ENCODE measurements around the gene HSPB2.
A peak's percentile ranks its signal among the peaks of the same experiment; 100 is the strongest.
"Not testable (repeated sequence)": the region's sequence is repeated elsewhere in the genome, so short reads cannot be mapped to it uniquely, and the experiment has no call there.

HSPB2 gene, protein sequence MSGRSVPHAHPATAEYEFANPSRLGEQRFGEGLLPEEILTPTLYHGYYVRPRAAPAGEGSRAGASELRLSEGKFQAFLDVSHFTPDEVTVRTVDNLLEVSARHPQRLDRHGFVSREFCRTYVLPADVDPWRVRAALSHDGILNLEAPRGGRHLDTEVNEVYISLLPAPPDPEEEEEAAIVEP

DNA sequence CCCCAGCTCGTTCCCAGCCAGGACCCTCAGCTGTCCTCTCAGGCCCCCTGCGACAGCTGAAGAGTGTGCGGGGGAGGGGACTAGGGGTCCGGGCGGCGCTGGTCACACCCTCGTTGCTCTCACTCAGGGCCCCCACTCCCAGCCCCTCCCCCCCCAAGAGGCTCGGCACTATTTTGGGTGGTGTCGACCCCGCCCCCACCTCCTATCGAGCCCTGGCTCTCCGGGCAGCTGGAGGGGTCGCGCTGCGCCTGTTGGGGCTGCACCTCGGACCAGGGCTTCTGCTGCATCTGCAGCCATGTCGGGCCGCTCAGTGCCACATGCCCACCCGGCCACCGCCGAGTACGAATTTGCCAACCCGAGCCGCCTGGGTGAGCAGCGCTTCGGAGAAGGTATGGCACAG is at the start of gene HSPB2:
Gene HSPB2, plus strand, starts transcription at position 200 of the 400 bp plus-strand sequence. Its CDS starts 96 bp downstream, at position 296.
- DNase-seq (ENCODE audit: low read depth): no peak

DNA sequence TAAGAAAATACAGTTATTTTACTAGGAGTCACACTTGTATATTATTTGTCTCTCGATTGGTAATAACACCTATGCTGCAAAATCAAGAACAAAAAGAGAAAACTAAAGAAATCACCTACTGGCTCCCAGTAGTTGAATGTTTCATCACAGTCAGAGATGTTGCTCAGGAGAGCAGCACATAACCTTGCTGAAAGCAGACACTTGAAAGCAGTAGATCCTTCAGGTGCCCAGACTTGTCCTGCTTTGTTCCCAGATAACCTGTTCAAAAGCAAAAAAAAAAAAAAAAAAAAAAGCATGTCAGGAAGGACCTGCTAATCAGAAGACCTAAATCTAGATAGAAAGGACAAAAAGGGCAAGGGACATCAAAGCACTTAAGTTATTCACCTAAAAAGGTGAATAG is 42.4 kb upstream of the HSPB2 start:
- no peak for DNase-seq (ENCODE audit: low read depth)

DNA sequence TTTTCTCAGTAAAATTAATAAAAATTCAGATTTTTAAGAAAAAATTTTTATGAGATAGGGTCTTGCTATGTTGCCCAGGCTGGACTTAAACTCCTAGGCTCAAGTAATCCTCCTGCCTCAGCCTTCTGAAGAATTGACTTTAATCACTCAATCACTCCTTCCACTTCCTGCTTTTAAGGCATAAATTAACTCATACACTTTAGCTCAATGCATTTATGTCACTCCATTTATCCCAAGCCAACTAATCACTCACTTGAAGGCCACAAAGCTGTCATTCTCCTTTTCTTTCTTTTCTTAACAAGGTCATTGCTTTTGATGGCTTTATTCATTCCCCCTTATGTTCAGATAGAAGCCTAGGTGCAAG is 42.0 kb upstream of the HSPB2 start:
- no peak for DNase-seq (ENCODE audit: low read depth)

DNA sequence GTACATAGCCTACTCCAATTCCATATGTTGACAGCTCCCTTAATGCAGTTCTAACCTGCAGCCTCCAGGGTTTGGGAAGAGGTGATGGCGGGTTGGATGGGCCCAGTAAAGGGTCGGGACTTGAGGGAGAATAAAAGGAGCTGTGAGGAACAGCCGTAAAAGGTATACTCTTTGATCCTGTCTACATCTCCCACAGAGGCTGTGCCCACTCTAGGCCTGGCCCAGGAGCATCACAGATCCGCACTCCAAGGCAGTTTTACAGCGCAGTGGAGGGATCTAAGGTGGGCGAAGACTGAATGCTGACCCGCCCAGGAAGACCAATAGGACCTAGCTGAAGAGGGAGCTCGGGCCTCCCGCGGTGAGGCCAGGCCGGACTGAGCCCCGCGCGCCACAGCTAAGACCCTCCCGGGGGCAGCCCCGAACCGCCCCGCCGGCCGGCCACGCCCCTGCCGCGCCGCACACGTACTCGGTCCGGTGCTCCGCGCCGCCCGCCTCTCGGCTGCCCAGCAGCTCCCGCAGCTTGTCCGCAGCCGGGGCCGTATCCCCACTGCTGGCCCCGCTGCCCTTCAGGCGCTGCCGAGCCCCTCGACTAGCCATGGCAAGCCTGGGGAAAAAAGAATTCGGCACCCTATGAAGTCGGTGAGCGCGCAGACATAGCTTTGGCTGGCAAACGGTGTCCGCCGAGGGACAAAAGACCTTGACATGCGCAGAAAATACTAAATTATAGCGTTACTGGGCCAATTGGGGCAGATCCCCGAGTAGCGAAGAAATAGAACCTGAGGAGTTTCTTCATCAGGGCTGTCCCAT is 41.4 kb upstream of the HSPB2 start, which contains the start of gene ALG9:
Gene ALG9, minus strand, starts transcription at position 696 of the 807 bp plus-strand sequence. Its CDS starts 99 bp downstream, at position 597.
- DNase-seq (ENCODE audit: low read depth): peak; percentile 77

DNA sequence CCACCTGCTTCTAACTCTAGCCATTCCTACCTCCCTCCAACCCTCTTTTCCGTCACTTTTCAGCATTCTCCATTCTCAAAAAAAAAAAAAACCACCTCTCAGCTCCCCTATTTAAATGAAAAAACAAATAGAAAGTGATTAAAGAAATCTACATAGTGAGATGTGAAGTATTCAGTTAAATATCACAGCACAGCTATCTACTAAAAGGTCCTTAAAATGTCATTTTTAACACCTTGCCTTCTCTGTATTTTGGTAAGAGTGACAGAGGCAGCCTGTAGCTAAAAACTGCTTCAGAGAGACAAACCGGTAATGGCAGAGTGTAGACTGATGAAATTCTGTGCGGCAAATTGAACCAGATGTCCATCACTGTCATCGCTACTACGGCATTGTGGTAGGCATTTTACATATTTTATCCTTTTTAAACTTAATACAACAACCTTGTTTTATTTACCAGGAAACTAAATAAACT is 40.8 kb upstream of the HSPB2 start:
- DNase-seq (ENCODE audit: low read depth): no peak

DNA sequence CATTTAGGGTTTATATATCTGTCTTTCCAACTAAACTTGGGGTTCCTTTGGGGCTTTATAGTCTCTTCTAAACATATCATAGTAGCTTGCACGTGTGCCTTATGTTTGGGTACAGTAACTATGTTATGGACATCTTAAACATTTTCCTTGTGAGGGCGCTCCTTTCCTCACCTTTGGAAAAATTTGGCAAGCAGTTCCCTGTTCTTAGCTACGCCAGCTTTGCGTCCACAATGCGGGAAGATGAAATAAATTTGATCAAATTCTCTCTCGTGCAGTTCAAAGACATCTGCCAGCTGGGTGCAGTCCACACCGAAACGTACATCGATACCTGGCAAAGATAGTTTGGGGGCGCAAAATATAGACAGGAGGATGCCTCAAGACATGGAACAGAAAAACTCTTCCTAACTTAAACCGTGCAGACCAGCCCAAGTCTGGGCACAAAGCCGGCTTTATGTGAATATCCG is 34.1 kb upstream of the HSPB2 start:
- no peak for DNase-seq (ENCODE audit: low read depth)

DNA sequence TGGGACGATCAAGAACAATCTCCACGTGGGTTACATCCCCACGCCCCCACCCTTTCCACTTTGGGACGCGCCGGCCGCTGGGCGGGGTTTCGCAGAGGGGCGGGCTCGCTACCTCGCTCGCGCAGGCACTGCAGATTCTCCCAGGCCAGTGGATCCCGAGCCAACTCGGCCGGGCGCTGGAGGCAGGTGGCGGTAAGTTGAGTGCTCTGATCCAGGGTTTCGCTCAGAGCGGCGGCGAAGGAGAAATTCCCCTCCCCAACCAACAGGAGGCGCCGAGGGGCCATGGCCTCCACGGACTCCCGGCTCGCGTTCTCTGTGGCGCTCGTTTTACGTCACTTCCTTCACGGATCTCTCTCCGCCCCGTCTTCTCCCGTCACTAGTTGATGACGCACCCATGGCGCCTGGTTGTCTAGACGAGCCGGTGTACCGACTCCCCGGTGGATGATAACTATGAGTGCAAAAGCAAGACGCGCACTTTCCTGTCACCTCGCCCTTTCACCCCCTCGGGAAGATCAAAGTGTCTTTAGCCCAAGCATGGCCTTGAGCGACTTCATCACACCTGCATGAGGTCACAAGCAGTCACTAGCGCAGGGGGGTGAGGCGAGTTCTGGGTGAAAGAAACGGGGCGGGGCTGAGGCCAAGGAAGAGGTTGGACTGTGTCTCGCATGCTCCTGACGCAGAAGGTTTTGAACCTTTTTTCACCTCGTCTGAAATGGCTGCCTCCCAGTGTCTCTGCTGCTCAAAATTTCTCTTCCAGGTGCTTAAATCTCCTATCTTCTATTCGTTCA is 33.5 kb upstream of the HSPB2 start, which contains the start of the genes CFAP68 and FDXACB1:
Gene CFAP68, plus strand, starts transcription at position 693 of the 788 bp plus-strand sequence. Its CDS starts 20 bp downstream, at position 713.
Gene FDXACB1, minus strand, starts transcription at position 317 of the 788 bp plus-strand sequence. Its CDS starts 33 bp downstream, at position 284.
- DNase-seq (ENCODE audit: low read depth): peak; percentile 90

DNA sequence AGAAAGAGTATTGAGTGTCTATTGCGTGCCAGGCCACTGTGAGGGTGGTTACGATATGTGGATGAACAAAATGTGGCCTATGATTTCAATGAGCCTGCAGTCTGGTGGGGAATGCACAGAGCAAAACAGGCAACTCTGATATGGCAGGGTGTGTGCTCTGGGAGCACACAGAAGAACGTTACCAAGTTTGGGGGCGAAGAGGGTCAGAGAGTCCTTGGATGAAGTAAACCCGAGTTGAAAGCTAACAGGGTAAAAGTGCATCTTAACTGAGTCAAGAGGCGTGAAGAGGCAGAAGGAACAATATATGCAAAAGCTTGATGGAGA is 32.9 kb upstream of the HSPB2 start:
- DNase-seq (ENCODE audit: low read depth): no peak

DNA sequence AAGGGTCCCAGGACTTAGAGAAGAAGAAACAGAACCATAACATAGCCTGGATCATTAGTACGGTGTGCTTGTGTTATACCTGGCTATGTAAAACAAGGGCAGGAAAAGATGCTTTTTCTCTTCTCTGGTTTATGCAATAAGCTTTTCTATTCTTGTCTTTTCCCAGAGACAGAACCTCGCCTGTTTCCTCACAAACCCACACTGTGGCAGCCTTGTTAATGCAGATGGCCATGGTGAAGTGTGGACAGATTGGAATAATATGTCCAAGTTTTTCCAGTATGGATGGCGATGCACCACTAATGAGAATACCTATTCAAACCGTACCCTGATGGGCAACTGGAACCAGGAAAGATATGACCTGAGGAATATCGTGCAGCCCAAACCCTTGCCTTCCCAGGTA is 30.3 kb upstream of the HSPB2 start:
- DNase-seq (ENCODE audit: low read depth): no peak

DNA sequence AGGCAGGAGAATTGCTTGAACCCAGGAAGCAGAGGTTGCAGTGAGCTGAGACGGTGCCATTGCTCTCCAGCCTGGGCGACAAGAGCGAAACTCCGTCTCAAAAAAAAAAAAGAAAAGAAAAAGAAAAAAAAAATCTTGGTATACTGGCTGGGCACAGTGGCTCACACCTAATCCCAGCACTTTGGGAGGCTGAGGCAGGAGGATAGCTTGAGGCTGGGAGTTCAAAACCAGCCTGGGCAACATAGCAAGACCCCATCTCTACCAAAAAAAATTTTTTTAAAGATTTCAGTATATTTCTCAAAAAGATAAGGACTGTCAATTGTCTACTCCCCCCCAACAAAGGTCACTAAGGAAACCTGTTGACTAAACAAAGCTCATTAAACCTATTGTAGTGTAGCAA is 27.5 kb upstream of the HSPB2 start:
- not testable (repeated sequence) for DNase-seq (ENCODE audit: low read depth)

DNA sequence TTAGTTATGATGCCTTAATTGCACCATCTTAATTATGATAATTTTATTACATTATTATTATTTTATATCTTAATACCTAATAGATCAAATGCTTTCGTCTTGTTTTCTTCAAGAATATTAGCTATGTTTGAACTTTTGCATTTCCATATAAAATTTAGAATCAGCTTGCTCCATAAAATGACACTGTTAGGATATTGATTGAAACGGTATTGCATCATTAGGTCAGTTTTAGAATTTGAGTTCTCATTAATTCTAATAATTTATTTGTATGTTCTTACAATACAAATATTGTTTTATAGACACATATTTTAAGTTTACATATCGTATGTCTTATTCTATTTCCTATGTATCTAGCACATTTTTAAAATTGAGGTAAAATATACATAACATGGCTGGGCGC is 26.5 kb upstream of the HSPB2 start:
- DNase-seq (ENCODE audit: low read depth): no peak

DNA sequence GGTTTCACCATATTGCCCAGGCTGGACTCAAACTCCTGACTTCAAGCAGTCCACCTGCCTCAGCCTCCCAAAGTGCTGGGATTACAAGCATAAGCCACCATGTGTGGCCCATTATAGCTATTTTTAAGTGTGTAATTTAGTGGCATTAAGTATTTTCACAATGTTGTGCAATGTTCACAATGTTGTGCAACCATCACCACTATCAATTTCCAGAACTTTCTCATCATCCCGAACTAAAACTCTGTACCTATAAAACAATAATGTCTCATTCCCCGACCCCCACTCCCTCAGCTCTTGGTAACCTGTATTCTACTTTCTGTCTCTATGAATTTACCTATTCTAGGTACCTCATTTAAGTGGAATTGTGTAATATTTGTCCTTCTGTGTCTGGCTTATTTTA is 25.7 kb upstream of the HSPB2 start:
- DNase-seq (ENCODE audit: low read depth): no peak

DNA sequence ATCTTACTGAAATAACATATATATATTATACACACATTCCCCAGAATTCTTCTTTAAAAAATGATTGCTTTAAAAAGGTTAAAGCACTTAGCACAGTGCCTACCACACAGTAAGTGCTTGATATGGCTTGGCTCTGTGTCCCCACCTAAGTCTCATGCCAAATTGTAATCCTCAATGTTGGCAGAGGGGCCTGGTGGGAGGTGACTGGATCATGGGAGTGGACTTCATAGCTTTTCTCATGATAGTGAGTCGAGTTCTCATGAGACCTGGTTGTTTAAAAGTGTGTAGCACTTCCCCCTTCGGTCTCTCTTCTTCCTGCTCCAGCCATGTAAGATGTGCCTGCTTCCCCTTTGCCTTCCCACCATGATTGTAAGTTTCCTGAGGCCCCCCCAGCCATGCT is 7.1 kb upstream of the HSPB2 start:
- no peak for DNase-seq (ENCODE audit: low read depth)

DNA sequence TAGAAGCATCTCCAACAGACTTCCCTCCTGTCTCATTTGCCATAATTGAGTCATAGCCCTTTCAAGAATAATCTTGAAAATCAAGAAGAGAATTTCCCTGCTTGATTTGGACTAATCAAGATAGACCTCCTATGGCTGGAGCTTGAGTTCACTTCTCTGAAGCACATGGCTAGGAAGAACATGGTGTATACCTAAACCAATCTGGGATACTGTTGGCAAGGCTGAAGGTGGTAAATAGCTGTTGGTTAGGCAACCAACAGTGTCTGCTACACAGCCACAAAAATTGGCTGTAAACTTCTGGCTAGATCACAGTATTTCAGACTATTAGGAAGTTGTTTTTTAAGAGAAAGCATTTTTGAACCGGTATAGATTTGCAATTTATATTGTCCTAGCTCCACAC is 5.9 kb upstream of the HSPB2 start:
- DNase-seq (ENCODE audit: low read depth): no peak

DNA sequence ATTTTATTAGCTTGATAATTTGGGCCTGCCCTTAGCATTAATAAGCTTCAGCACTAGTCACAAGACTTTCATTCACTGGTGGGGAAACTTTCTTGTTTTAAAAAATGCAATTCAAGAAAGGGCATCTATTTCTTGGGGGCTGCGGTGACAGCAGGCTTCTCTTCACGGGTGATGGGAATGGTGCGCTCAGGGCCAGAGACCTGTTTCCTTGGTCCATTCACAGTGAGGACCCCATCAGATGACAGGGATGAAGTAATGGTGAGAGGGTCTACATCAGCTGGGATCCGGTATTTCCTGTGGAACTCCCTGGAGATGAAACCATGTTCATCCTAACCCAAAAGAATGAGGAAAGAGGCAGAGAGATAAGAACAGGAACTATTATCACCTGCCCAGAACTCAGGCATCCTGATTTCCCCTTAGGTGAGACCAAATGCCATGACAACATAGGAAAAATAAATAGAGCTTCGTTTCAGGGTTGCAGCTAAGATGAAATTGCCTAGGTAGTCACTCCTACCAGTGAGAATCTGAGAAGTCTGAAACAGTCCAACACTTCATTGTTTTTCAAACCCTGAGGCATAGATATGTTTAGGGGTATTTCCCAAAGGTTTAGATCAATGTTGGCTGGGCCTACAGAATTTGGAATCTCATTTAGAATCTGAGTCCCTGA is 3.8 kb upstream of the HSPB2 start:
- no peak for DNase-seq (ENCODE audit: low read depth)

DNA sequence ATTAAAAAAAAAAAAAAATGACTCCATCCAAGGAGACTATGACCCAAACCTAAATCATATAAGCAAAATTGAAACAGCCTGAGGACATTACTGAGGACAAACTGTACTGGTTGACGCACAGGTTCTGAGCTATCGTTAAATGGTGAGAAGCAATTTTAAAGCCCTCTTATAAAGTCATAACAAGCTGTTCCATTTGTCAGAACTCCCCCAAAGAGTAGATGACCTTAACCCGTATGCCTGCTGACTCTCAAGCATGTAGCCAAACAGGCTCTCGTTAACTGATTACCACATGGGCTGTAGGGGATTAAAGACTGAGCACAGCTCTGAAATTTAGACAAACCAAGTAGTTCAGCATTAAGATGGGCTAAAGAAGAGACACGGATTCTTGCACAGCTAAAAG is 3.2 kb upstream of the HSPB2 start:
- no peak for DNase-seq (ENCODE audit: low read depth)

DNA sequence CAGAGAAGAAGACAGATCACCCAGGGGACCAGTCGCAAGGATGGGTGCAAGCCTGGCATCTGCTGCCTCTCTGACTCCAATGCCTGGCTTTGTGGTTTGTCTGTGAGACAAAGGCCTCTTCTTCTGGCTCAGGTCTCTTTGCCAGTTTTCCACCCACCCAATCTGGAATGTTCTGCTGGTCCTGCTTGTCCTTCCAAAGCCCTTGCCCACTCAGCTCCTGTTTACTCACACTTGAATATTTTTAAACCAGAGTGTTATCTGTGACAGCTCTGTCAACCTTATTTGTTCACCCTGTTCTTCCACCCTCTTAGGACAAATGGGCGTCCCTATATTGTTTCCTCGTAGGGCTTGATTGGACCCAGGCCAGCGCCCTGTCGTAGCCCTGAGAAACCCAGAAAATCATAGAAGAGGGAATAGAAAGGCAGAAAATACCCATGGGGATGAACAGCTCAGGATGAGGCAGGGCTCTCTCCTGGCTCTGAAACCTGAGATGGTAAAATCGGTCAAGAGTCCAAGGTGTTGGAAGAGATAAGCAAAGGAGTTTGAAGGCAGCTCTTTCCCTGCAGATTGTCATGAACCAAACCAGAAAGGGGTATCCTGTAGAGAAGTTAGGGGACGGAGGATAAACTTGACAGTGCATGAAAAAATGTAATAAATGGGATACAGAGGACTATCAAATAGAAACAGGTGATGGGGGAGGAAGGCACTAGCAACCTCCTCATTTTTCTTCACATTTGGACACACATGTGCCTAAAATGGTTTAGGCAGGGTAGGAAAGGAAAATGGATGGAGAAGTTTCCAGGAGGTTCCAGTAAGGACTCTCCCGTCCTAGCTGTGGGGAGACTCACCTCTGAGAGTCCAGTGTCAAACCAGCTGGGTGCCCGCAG is 1.6 kb upstream of the HSPB2 start:
- no peak for DNase-seq (ENCODE audit: low read depth)

DNA sequence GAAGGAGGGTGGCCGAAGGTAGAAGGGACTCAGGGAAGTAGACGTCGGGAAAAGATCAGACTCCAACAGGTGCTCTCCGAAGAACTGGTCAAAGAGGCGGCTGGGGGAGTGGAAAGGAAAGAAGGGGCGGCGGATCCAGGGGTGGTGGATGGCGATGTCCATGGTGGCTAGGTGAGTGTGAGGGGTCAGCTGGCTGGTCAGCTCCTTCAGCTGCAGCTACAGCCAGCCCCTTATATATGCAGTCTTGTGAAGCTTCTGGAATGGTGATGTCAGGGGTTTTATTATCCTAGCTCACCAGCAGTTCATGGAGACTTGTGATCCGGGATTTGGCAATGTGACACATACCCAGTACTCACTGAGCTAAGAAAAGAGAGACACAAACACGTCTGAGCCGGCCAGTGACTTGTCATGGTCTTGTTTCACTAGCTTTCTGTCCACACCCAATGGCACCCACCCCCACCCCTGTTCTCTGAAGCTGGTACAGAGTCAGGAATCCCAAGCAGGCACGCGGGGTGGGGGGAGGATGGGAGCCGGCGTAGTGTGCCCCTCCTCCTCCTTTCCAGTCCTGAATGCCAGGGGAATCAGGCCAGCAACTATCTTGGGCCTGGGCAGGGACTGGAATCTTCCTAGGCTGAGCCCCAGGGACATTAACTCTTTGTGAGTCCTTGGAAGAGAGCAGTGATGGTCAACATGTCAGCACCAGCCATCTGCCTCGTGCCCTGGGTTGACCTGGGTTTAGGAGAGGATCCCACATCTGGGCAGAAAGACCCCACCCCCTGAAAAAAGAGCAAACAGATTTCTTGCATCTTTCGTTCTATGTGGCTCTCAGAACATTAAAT is 752 bp upstream of the HSPB2 start, which contains the start of gene CRYAB:
Gene CRYAB, minus strand, starts transcription at position 208 of the 839 bp plus-strand sequence. Its CDS starts 46 bp downstream, at position 162.
- DNase-seq (ENCODE audit: low read depth): no peak

DNA sequence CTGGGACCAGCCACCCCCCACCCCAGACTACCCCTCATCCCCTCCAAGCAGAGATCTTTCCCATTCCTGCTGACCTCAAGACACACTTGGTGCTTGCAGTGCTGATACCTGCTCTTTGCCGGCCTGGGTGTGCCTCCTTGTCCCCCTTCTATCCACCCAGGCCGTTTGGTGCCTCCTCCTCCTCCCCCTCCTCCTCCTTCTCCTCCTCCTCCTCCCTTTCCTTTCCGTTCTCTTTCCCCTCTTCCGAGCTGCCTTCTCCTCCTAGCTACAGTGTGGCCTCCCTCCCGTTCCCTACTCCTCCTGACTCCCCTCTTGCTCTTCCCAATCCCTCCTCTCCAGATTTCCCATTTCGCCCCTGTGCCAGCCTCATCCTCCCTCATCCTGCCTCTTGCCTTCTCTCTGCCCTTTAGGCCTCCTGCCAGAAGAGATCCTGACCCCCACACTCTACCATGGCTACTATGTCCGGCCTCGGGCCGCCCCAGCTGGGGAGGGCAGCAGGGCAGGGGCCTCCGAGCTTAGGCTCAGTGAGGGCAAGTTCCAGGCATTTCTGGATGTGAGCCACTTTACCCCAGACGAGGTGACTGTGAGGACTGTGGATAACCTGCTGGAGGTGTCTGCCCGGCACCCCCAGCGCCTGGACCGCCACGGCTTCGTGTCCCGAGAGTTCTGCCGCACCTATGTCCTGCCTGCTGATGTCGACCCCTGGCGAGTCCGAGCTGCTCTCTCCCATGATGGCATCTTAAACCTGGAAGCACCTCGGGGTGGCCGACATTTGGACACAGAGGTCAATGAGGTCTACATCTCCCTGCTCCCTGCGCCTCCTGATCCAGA is 712 bp downstream of the HSPB2 start:
- DNase-seq (ENCODE audit: low read depth): no peak
